22Rv1 (cell line): ENCODE data around the gene COX7A2.

Source experiments
- ZFX ChIP-seq: fragments of 450-650 bp; IDR thresholded peaks from 2 replicates; pipeline ENCODE4 v1.6.1; 2017; ENCODE audit warnings: antibody characterized with exemption, borderline replicate concordance
- TF ChIP-seq, protein P1 (sequence below): fragments of 450-650 bp; IDR thresholded peaks from 2 replicates; pipeline ENCODE4 v1.5.1; 2017; ENCODE audit warnings: mild to moderate bottlenecking

- TF ChIP-seq, protein P1, sequence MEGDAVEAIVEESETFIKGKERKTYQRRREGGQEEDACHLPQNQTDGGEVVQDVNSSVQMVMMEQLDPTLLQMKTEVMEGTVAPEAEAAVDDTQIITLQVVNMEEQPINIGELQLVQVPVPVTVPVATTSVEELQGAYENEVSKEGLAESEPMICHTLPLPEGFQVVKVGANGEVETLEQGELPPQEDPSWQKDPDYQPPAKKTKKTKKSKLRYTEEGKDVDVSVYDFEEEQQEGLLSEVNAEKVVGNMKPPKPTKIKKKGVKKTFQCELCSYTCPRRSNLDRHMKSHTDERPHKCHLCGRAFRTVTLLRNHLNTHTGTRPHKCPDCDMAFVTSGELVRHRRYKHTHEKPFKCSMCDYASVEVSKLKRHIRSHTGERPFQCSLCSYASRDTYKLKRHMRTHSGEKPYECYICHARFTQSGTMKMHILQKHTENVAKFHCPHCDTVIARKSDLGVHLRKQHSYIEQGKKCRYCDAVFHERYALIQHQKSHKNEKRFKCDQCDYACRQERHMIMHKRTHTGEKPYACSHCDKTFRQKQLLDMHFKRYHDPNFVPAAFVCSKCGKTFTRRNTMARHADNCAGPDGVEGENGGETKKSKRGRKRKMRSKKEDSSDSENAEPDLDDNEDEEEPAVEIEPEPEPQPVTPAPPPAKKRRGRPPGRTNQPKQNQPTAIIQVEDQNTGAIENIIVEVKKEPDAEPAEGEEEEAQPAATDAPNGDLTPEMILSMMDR = no peak
- TF ChIP-seq ZFX = no peak
Measured at GRCh38 chr6:75280131-75280855, 36.7 kb upstream of the COX7A2 start.
